Liver (tissue), 9 donors: ENCODE results near the gene OR8J3. TPM values are rescaled to one million over a fixed set of nuclear protein-coding genes. Genes with fewer than 3 reads are reported as not detected.

Source experiments
- DNase-seq: peaks from one replicate; pipeline ENCODE4 v3.0.0-alpha.2; 2017; ENCODE audit warnings: low spot score
- H3K27ac ChIP-seq, 2 donors: one replicate each; pipeline ENCODE4 v1.7.0; 2013; ENCODE audit warnings: inconsistent platforms in 2 of 2, low read length in 2 of 2, control low read depth in 1 of 2, low read depth in 1 of 2, mild to moderate bottlenecking in 1 of 2
- H3K27me3 ChIP-seq, 4 donors: one replicate each; pipeline versions ENCODE4 v1.6.1 to v1.7.0; 2013; ENCODE audit warnings: low read length in 3 of 4, inconsistent platforms in 1 of 4, mild to moderate bottlenecking in 1 of 4, moderate library complexity in 1 of 4; ENCODE audit not compliant: control insufficient read depth in 4 of 4, insufficient read depth in 4 of 4
- H3K36me3 ChIP-seq, 4 donors: one replicate each; pipeline versions ENCODE4 v1.6.1 to v1.7.0; 2013; ENCODE audit warnings: low read length in 3 of 4, mild to moderate bottlenecking in 3 of 4, low read depth in 1 of 4, moderate library complexity in 1 of 4; ENCODE audit not compliant: control insufficient read depth in 4 of 4, insufficient read depth in 3 of 4
- H3K4me1 ChIP-seq, 4 donors: one replicate each; pipeline versions ENCODE4 v1.6.1 to v1.7.0; 2013; ENCODE audit warnings: low read length in 3 of 4, mild to moderate bottlenecking in 3 of 4, moderate library complexity in 1 of 4; ENCODE audit not compliant: control insufficient read depth in 4 of 4, insufficient read depth in 4 of 4
- H3K4me3 ChIP-seq, 3 donors: one replicate each; pipeline versions ENCODE4 v1.6.1 to v1.7.0; 2013; ENCODE audit warnings: low read length in 3 of 3, control low read depth in 1 of 3, low read depth in 1 of 3, mild to moderate bottlenecking in 1 of 3
- H3K9ac ChIP-seq, 2 donors: one replicate each; pipeline ENCODE4 v1.7.0; 2013; ENCODE audit warnings: low read length in 2 of 2, mild to moderate bottlenecking in 2 of 2, moderate library complexity in 2 of 2, control low read depth in 1 of 2, low read depth in 1 of 2
- H3K9me3 ChIP-seq, 4 donors: one replicate each; pipeline versions ENCODE4 v1.6.1 to v1.7.0; 2013; ENCODE audit warnings: low read length in 3 of 4; ENCODE audit not compliant: control insufficient read depth in 4 of 4
- ATF3 ChIP-seq: IDR thresholded peaks from 2 replicates; pipeline ENCODE4 v1.6.1; 2016; ENCODE audit warnings: antibody characterized with exemption
- CTCF ChIP-seq: fragments of 150-350 bp; IDR thresholded peaks from 2 replicates; pipeline ENCODE4 v1.5.1; 2017; ENCODE audit warnings: improper control_type of control experiment, low read depth, low read length; ENCODE audit not compliant: missing input control
- EGR1 ChIP-seq, 2 donors: IDR thresholded peaks; 2 replicates each; pipeline ENCODE4 v1.6.1; 2016 to 2018; ENCODE audit warnings: antibody characterized with exemption in 2 of 2, low read depth in 2 of 2
- GABPA ChIP-seq, 2 donors: IDR thresholded peaks in 1 of 2; conservative IDR thresholded peaks in 1 of 2; 2 replicates each; pipeline ENCODE4 v1.6.1; 2016; ENCODE audit warnings: antibody characterized with exemption in 2 of 2, mild to moderate bottlenecking in 1 of 2, moderate library complexity in 1 of 2
- HNF4A ChIP-seq, 2 donors: conservative IDR thresholded peaks; 2 replicates each; pipeline ENCODE4 v1.6.1; 2016; ENCODE audit warnings: antibody characterized with exemption in 2 of 2, mild to moderate bottlenecking in 2 of 2
- HNF4G ChIP-seq: IDR thresholded peaks from 2 replicates; pipeline ENCODE4 v1.6.1; 2016; ENCODE audit warnings: antibody characterized with exemption
- NR2F2 ChIP-seq: IDR thresholded peaks from 2 replicates; pipeline ENCODE4 v1.6.1; 2016; ENCODE audit warnings: antibody characterized with exemption
- RAD21 ChIP-seq, 2 donors: IDR thresholded peaks; 2 replicates each; pipeline ENCODE4 v1.6.1; 2016; ENCODE audit warnings: antibody characterized with exemption in 2 of 2, mild to moderate bottlenecking in 2 of 2
- REST ChIP-seq: IDR thresholded peaks from 2 replicates; pipeline ENCODE4 v1.6.1; 2016; ENCODE audit warnings: antibody characterized with exemption, mild to moderate bottlenecking
- RXRA ChIP-seq, 2 donors: IDR thresholded peaks; 2 replicates each; pipeline ENCODE4 v1.6.1; 2017 to 2018; ENCODE audit warnings: antibody characterized with exemption in 2 of 2, mild to moderate bottlenecking in 1 of 2
- SP1 ChIP-seq: IDR thresholded peaks from 2 replicates; pipeline ENCODE4 v1.6.1; 2018; ENCODE audit warnings: antibody characterized with exemption, mild to moderate bottlenecking
- YY1 ChIP-seq: IDR thresholded peaks from 2 replicates; pipeline ENCODE4 v1.6.1; 2016; ENCODE audit warnings: antibody characterized with exemption, mild to moderate bottlenecking
- ZBTB33 ChIP-seq: IDR thresholded peaks from 2 replicates; pipeline ENCODE4 v1.6.1; 2016; ENCODE audit warnings: antibody characterized with exemption
- WGBS: extraction: QIAGEN DNeasy Blood & Tissue Kit; methylation state at CpG from one replicate; pipeline ENCODE4 v1.1.7; 2013; 5-methylcytosine and 5-hydroxymethylcytosine counted together
- polyA plus RNA-seq, 2 donors: library from polyadenylated mRNA; stranded (reverse) in 1 of 2; unstranded in 1 of 2; fragments of 200-250 nt in 1 of 2; fragments of >200 nt in 1 of 2; fragmentation: Nextera tagmentation in 1 of 2; extraction: Ambion mirVana in 1 of 2; gene quantifications; one replicate each; pipeline versions ENCODE4 v1.2.1 to v1.2.3, GENCODE V29; 2013 to 2015
- total RNA-seq, 2 donors: library from RNA; depleted of rRNA; stranded (reverse); fragments of >200 nt; gene quantifications; one replicate each; pipeline ENCODE4 v1.2.3, GENCODE V29; 2014
- donor health status: healthy.
- donor health status: healthy.
- donor health status: healthy.
- donor health status: healthy.
- donor health status: healthy.

The OR8J3 gene
- total RNA-seq, result not detected
- polyA plus RNA-seq, result not detected

GRCh38 chr11:56140151-56140661 is at the start of gene OR8J3:
TSS of gene OR8J3 (minus strand) at chr11:56140201. CDS start at chr11:56137718, 2,483 bp downstream.
- Histone ChIP-seq H3K4me3 (no peak within 1 kb of the TSS), H3K27me3 (no peaks in the 10 kb centered on the region), H3K9ac (no peak within 1 kb of the TSS), H3K9me3 (no peaks in the 10 kb centered on the region), H3K27ac (no peak within 1 kb of the TSS), H3K4me1 (no peaks in the 10 kb centered on the region), H3K36me3 (no peaks in the 10 kb centered on the region)
- DNase-seq, result no peak
- TF ChIP-seq NR2F2 (no peak), SP1 (no peak)

GRCh38 chr11:56188602-56189001 is 48.6 kb upstream of the OR8J3 start:
- DNase-seq, result no peak
- Histone ChIP-seq H3K4me3 (no peak overlapping the region), H3K27ac (no peak overlapping the region), H3K27me3 (no peaks in the 10 kb centered on the region), H3K36me3 (no peaks in the 10 kb centered on the region), H3K9ac (no peak overlapping the region), H3K4me1 (no peaks in the 10 kb centered on the region), H3K9me3 (no peaks in the 10 kb centered on the region)
- WGBS, result 87% methylated on average over 3 of the region's 3 CpGs
- no peak for TF ChIP-seq CTCF

- no peak for DNase-seq
- Histone ChIP-seq H3K4me1 (no peaks in the 10 kb centered on the region), H3K36me3 (no peaks in the 10 kb centered on the region), H3K4me3 (no peak overlapping the region), H3K27me3 (no peaks in the 10 kb centered on the region), H3K9me3 (peaks cover 0 to 11% (median 5%) of the 10 kb centered on the region in 4 donors), H3K27ac (no peak overlapping the region), H3K9ac (no peak overlapping the region)
- TF ChIP-seq HNF4G, result no peak
- no peak for TF ChIP-seq HNF4A (conservative IDR thresholded peaks at IDR 0.05)
- no peak for TF ChIP-seq EGR1 (IDR thresholded peaks at IDR 0.05; ENCODE audit: low read depth in 2 of 2)
- no peak for TF ChIP-seq RXRA (IDR thresholded peaks at IDR 0.05)
Measured at GRCh38 chr11:56183459-56183858, 43.5 kb upstream of the OR8J3 start.

GRCh38 chr11:56176318-56176717 is 36.3 kb upstream of the OR8J3 start, which contains the start of gene OR5J2:
TSS of gene OR5J2 (plus strand) at chr11:56176618. CDS start at chr11:56176618, 0 bp downstream.
- Histone ChIP-seq H3K4me1 (no peaks in the 10 kb centered on the region), H3K4me3 (no peak within 1 kb of the TSS), H3K27me3 (no peaks in the 10 kb centered on the region), H3K36me3 (no peaks in the 10 kb centered on the region), H3K9ac (no peak within 1 kb of the TSS), H3K27ac (no peak within 1 kb of the TSS), H3K9me3 (peaks cover 0 to 11% (median 5%) of the 10 kb centered on the region in 4 donors)
- WGBS, result 62% methylated on average over 1 of the region's 1 CpG
- no peak for DNase-seq
- TF ChIP-seq ATF3, result no peak
- no peak for TF ChIP-seq RAD21 (IDR thresholded peaks at IDR 0.05)
- TF ChIP-seq EGR1 (IDR thresholded peaks at IDR 0.05; ENCODE audit: low read depth in 2 of 2), result no peak
- TF ChIP-seq ZBTB33, result no peak
- no peak for TF ChIP-seq HNF4A (conservative IDR thresholded peaks at IDR 0.05)
- TF ChIP-seq GABPA (IDR thresholded peaks at IDR 0.05 in 1 of 2, conservative IDR thresholded peaks at IDR 0.05 in 1 of 2), result no peak
- TF ChIP-seq SP1, result no peak
- no peak for TF ChIP-seq RXRA (IDR thresholded peaks at IDR 0.05)
- no peak for TF ChIP-seq YY1
- no peak for TF ChIP-seq REST
- TF ChIP-seq CTCF, result no peak
